NOMO-1 treated with DMSO at 0.1 percent for 48 hours (cell line): ENCODE results near the gene PSAT1.

ENCODE experiments used
- DNase-seq: peaks from one replicate; lab custom pipeline; 2025; ENCODE audit not compliant: unreplicated experiment; lab: John Stamatoyannopoulos, UW

Gene PSAT1

GRCh38 chr9:78292716-78293497 lies 4.0 kb upstream of the PSAT1 start:
- peak; percentile 2 for DNase-seq

- DNase-seq = no peak
These were observed 2.4 kb upstream of the PSAT1 start for GRCh38 chr9:78294290-78295176.

- no peak for DNase-seq
These were observed 1.7 kb upstream of the PSAT1 start for GRCh38 chr9:78295177-78295575.

- no peak for DNase-seq
These were observed 1.2 kb upstream of the PSAT1 start for GRCh38 chr9:78295731-78296130.

- DNase-seq = no peak
These were observed 578 bp upstream of the PSAT1 start for GRCh38 chr9:78296201-78296892.

- no peak for DNase-seq
These were observed 692 bp downstream of the PSAT1 start for GRCh38 chr9:78297672-78297961.

- DNase-seq = no peak
These were observed 1.3 kb downstream of the PSAT1 start for GRCh38 chr9:78298046-78298765.

GRCh38 chr9:78300209-78300608 lies 3.3 kb downstream of the PSAT1 start:
- no peak for DNase-seq

GRCh38 chr9:78301466-78301865 lies 4.5 kb downstream of the PSAT1 start:
- no peak for DNase-seq

- no peak for DNase-seq
These were observed 6.6 kb downstream of the PSAT1 start for GRCh38 chr9:78303377-78304062.

GRCh38 chr9:78304357-78304756 lies 7.4 kb downstream of the PSAT1 start:
- no peak for DNase-seq

- no peak for DNase-seq
These were observed 9.5 kb downstream of the PSAT1 start for GRCh38 chr9:78306222-78307076.

- DNase-seq = no peak
These were observed 10.4 kb downstream of the PSAT1 start for GRCh38 chr9:78307360-78307759.

- DNase-seq = no peak
These were observed 12.1 kb downstream of the PSAT1 start for GRCh38 chr9:78309066-78309465.

GRCh38 chr9:78311075-78311474 lies 14.2 kb downstream of the PSAT1 start:
- DNase-seq = no peak

GRCh38 chr9:78311886-78312524 lies 15.1 kb downstream of the PSAT1 start:
- DNase-seq = no peak

- DNase-seq = no peak
These were observed 17.6 kb downstream of the PSAT1 start for GRCh38 chr9:78314550-78314949.

- no peak for DNase-seq
These were observed 18.3 kb downstream of the PSAT1 start for GRCh38 chr9:78314953-78315870.
